Neural progenitor cell (in vitro differentiated cells): ENCODE measurements around the gene GABRG3. TPM values are rescaled to one million over a fixed set of nuclear protein-coding genes. Genes with fewer than 3 reads are reported as not detected.

Experiments
- DNase-seq: peaks from one replicate; pipeline ENCODE4 v3.0.0-alpha.2; 2016; ENCODE audit warnings: low spot score
- H2AFZ ChIP-seq: fragments of 200-600 bp; sonication (generic); replicated peaks from 2 replicates; pipeline ENCODE4 v1.6.1; 2016; ENCODE audit warnings: antibody characterized with exemption
- H3F3A ChIP-seq: fragments of 200-600 bp; sonication (generic); 2 replicates; pipeline ENCODE4 v1.6.1; 2016; ENCODE audit warnings: antibody characterized with exemption, low read depth
- H3K27ac ChIP-seq: fragments of 200-600 bp; sonication (generic); 2 replicates; pipeline ENCODE4 v1.5.1; 2016; ENCODE audit warnings: mild to moderate bottlenecking
- H3K27me3 ChIP-seq: fragments of 200-600 bp; sonication (generic); 2 replicates; pipeline ENCODE4 v1.6.1; 2016; ENCODE audit warnings: mild to moderate bottlenecking, moderate library complexity
- H3K36me3 ChIP-seq: fragments of 200-600 bp; sonication (generic); 2 replicates; pipeline ENCODE4 v1.5.1; 2016
- H3K4me1 ChIP-seq: fragments of 200-600 bp; sonication (generic); 2 replicates; pipeline ENCODE4 v1.6.1; 2016; ENCODE audit warnings: mixed run types
- H3K4me2 ChIP-seq: fragments of 200-600 bp; sonication (generic); 2 replicates; pipeline ENCODE4 v1.6.1; 2016
- H3K4me3 ChIP-seq: fragments of 200-600 bp; sonication (generic); 2 replicates; pipeline ENCODE4 v1.5.1; 2016
- H3K79me2 ChIP-seq: fragments of 200-600 bp; sonication (generic); 2 replicates; pipeline ENCODE4 v1.6.1; 2016; ENCODE audit warnings: low read depth
- H3K9ac ChIP-seq: fragments of 200-600 bp; sonication (generic); 2 replicates; pipeline ENCODE4 v1.6.1; 2016
- H3K9me3 ChIP-seq: fragments of 200-600 bp; sonication (generic); 2 replicates; pipeline ENCODE4 v1.5.1; 2016; ENCODE audit warnings: low read depth
- H4K20me1 ChIP-seq: fragments of 200-600 bp; sonication (generic); 2 replicates; pipeline ENCODE4 v1.6.1; 2016; ENCODE audit warnings: low read depth
- H3K27ac Mint-ChIP-seq: 3 replicates; pipeline ENCODE4 v1.8.0; 2021; ENCODE audit warnings: mixed read lengths
- H3K27me3 Mint-ChIP-seq: 2 replicates; pipeline ENCODE4 v1.8.0; 2022; ENCODE audit warnings: low read depth, mild to moderate bottlenecking, inconsistent platforms, moderate library complexity, mixed read lengths; ENCODE audit not compliant: insufficient read depth
- H3K36me3 Mint-ChIP-seq: 3 replicates; pipeline ENCODE4 v1.8.0; 2021; ENCODE audit warnings: mixed read lengths
- H3K4me1 Mint-ChIP-seq: 3 replicates; pipeline ENCODE4 v1.8.0; 2021; ENCODE audit warnings: mixed read lengths
- H3K4me3 Mint-ChIP-seq: 3 replicates; pipeline ENCODE4 v1.8.0; 2021; ENCODE audit warnings: mild to moderate bottlenecking, moderate library complexity, mixed read lengths
- H3K9me3 Mint-ChIP-seq: 3 replicates; pipeline ENCODE4 v1.8.0; 2020; ENCODE audit warnings: mixed read lengths
- CTCF ChIP-seq: fragments of 200-600 bp; sonication (generic); IDR thresholded peaks from 2 replicates; pipeline ENCODE4 v1.5.1; 2017; ENCODE audit warnings: antibody characterized with exemption, mild to moderate bottlenecking
- EZH2 ChIP-seq: fragments of 200-600 bp; sonication (generic); IDR thresholded peaks from 2 replicates; pipeline ENCODE4 v1.6.1; 2017; ENCODE audit warnings: antibody characterized with exemption, mild to moderate bottlenecking, moderate library complexity
- EZH2phosphoT487 ChIP-seq: fragments of 200-600 bp; sonication (generic); IDR thresholded peaks from 2 replicates; pipeline ENCODE4 v1.6.1; 2017; ENCODE audit warnings: antibody characterized with exemption
- total RNA-seq: library from RNA; depleted of rRNA; stranded (reverse); fragments of >200 nt; gene quantifications from 2 replicates; pipeline ENCODE4 v1.2.3, GENCODE V29; 2015; ENCODE audit warnings: low replicate concordance

The GABRG3 gene
- total RNA-seq, 1 donor from 2014 or later = 3.4 TPM

- Mint-ChIP-seq H3K4me3 (no peak overlapping the region), H3K36me3 (peaks cover 1% of the 10 kb centered on the region), H3K4me1 (peaks cover 11% of the 10 kb centered on the region), H3K27me3 (peaks cover 5% of the 10 kb centered on the region), H3K27ac (peak overlapping the region; percentile 27), H3K9me3 (peaks cover 6% of the 10 kb centered on the region)
- Histone ChIP-seq H3K9me3 (no peaks in the 10 kb centered on the region), H4K20me1 (no peaks in the 10 kb centered on the region), H3K4me3 (no peak overlapping the region), H2AFZ (no peak overlapping the region), H3K27me3 (no peaks in the 10 kb centered on the region), H3F3A (peaks cover 15% of the 10 kb centered on the region), H3K36me3 (no peaks in the 10 kb centered on the region), H3K27ac (peak overlapping the region; percentile 44), H3K79me2 (no peaks in the 10 kb centered on the region), H3K4me1 (peaks cover 15% of the 10 kb centered on the region), H3K4me2 (peak overlapping the region; percentile 46), H3K9ac (no peak overlapping the region)
- TF ChIP-seq CTCF (no peak), EZH2 (no peak), EZH2phosphoT487 (no peak)
- DNase-seq = peak; percentile 63
Measured at GRCh38 chr15:27499191-27499590, 528.2 kb downstream of the GABRG3 start.

GRCh38 chr15:27499719-27500118 is 528.7 kb downstream of the GABRG3 start:
- no peaks in the 10 kb centered on the region for H3K79me2 ChIP-seq
- no peak overlapping the region for H3K4me3 ChIP-seq
- H3K27ac Mint-ChIP-seq = no peak overlapping the region
- no peaks in the 10 kb centered on the region for H3K36me3 ChIP-seq
- H3K4me3 Mint-ChIP-seq = no peak overlapping the region
- H3K27me3 Mint-ChIP-seq = peaks cover 5% of the 10 kb centered on the region
- no peak for TF ChIP-seq CTCF
- H4K20me1 ChIP-seq = no peaks in the 10 kb centered on the region
- no peaks in the 10 kb centered on the region for H3K27me3 ChIP-seq
- peaks cover 11% of the 10 kb centered on the region for H3K4me1 Mint-ChIP-seq
- no peak overlapping the region for H2AFZ ChIP-seq
- H3K9me3 ChIP-seq = no peaks in the 10 kb centered on the region
- no peak overlapping the region for H3K27ac ChIP-seq
- peaks cover 15% of the 10 kb centered on the region for H3F3A ChIP-seq
- H3K36me3 Mint-ChIP-seq = peaks cover 1% of the 10 kb centered on the region
- no peak overlapping the region for H3K9ac ChIP-seq
- H3K4me1 ChIP-seq = peaks cover 15% of the 10 kb centered on the region
- H3K4me2 ChIP-seq = peak overlapping the region; percentile 46
- H3K9me3 Mint-ChIP-seq = peaks cover 6% of the 10 kb centered on the region
- DNase-seq = no peak

DNA sequence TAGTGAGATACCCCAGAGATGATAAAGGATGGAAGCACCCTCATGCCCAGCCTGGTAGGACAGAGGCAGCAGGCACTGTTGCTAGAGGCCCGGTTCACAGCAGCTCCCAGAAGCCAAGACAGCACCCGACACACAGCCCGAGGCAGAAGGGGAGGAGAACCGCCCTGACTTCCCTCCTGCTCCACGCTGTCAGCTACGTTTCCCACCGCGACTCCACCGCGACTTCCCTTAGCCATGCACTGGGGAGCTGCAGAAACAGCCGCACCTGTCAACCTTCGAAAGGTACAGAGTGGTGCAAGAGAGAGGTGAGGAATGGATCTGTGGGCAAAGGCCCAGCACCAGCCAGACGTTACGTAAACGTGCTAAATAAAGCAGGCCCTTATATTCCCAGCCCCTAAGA is 529.2 kb downstream of the GABRG3 start:
- no peaks in the 10 kb centered on the region for H3K79me2 ChIP-seq

More for the DNA sequence above, 529.2 kb downstream of the GABRG3 start:
- Mint-ChIP-seq H3K4me1 (peaks cover 11% of the 10 kb centered on the region), H3K27me3 (peaks cover 5% of the 10 kb centered on the region), H3K4me3 (no peak overlapping the region), H3K9me3 (peaks cover 6% of the 10 kb centered on the region), H3K27ac (no peak overlapping the region), H3K36me3 (peaks cover 1% of the 10 kb centered on the region)
- Histone ChIP-seq H3K9me3 (no peaks in the 10 kb centered on the region), H3K27ac (no peak overlapping the region), H4K20me1 (no peaks in the 10 kb centered on the region), H3K36me3 (no peaks in the 10 kb centered on the region), H3K4me2 (no peak overlapping the region), H3K4me1 (peaks cover 15% of the 10 kb centered on the region), H3K9ac (no peak overlapping the region), H3F3A (peaks cover 15% of the 10 kb centered on the region), H3K4me3 (no peak overlapping the region), H2AFZ (no peak overlapping the region), H3K27me3 (no peaks in the 10 kb centered on the region)
- TF ChIP-seq EZH2 (no peak), CTCF (no peak), EZH2phosphoT487 (no peak)
- DNase-seq = no peak
